Osteocyte (in vitro differentiated cells): Measurements from ENCODE around the gene CCL24. TPM values are rescaled to one million over a fixed set of nuclear protein-coding genes. Genes with fewer than 3 reads are reported as not detected.

ENCODE experiments used
- DNase-seq: peaks from one replicate; pipeline ENCODE4 v3.0.0; 2021; ENCODE audit warnings: mixed read lengths; ENCODE audit not compliant: unreplicated experiment; ENCODE audit errors: extremely low spot score
- H3K27ac Mint-ChIP-seq: one replicate; pipeline ENCODE4 v1.8.0; 2021; ENCODE audit warnings: mild to moderate bottlenecking, mixed read lengths; ENCODE audit not compliant: unreplicated experiment
- H3K27me3 Mint-ChIP-seq: one replicate; pipeline ENCODE4 v1.8.0; 2021; ENCODE audit warnings: mixed read lengths; ENCODE audit not compliant: unreplicated experiment
- H3K36me3 Mint-ChIP-seq: one replicate; pipeline ENCODE4 v1.8.0; 2021; ENCODE audit warnings: mixed read lengths; ENCODE audit not compliant: unreplicated experiment
- H3K4me1 Mint-ChIP-seq: one replicate; pipeline ENCODE4 v1.8.0; 2021; ENCODE audit warnings: mixed read lengths; ENCODE audit not compliant: unreplicated experiment
- H3K4me3 Mint-ChIP-seq: one replicate; pipeline ENCODE4 v1.8.0; 2021; ENCODE audit warnings: mild to moderate bottlenecking, moderate library complexity, mixed read lengths; ENCODE audit not compliant: unreplicated experiment
- H3K9me3 Mint-ChIP-seq: one replicate; pipeline ENCODE4 v1.8.0; 2021; ENCODE audit warnings: mixed read lengths; ENCODE audit not compliant: unreplicated experiment
- total RNA-seq: library from RNA; stranded (reverse); gene quantifications from 2 replicates; pipeline ENCODE4 v1.2.1, GENCODE V29; 2021
- TF ChIP-seq, protein P1 (sequence below): fragments of 200-600 bp; sonication (generic); IDR thresholded peaks from 2 replicates; pipeline ENCODE4 v1.5.0; 2021; ENCODE audit warnings: antibody characterized with exemption, mild to moderate bottlenecking, moderate library complexity

Gene CCL24
- total RNA-seq, 1 donor from 2014 or later, result not detected

- Mint-ChIP-seq H3K4me1 (no peaks in the 10 kb centered on the region), H3K27ac (no peak overlapping the region), H3K4me3 (no peak overlapping the region), H3K27me3 (peaks cover 5% of the 10 kb centered on the region), H3K9me3 (peaks cover 6% of the 10 kb centered on the region), H3K36me3 (no peaks in the 10 kb centered on the region)
- TF ChIP-seq, protein P1, sequence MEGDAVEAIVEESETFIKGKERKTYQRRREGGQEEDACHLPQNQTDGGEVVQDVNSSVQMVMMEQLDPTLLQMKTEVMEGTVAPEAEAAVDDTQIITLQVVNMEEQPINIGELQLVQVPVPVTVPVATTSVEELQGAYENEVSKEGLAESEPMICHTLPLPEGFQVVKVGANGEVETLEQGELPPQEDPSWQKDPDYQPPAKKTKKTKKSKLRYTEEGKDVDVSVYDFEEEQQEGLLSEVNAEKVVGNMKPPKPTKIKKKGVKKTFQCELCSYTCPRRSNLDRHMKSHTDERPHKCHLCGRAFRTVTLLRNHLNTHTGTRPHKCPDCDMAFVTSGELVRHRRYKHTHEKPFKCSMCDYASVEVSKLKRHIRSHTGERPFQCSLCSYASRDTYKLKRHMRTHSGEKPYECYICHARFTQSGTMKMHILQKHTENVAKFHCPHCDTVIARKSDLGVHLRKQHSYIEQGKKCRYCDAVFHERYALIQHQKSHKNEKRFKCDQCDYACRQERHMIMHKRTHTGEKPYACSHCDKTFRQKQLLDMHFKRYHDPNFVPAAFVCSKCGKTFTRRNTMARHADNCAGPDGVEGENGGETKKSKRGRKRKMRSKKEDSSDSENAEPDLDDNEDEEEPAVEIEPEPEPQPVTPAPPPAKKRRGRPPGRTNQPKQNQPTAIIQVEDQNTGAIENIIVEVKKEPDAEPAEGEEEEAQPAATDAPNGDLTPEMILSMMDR, result no peak
- DNase-seq, result no peak
Measured at GRCh38 chr7:75811894-75812678, 1.5 kb downstream of the CCL24 start.

GRCh38 chr7:75809396-75809795 lies 4.2 kb downstream of the CCL24 start:
- H3K27ac Mint-ChIP-seq, result no peak overlapping the region
- no peaks in the 10 kb centered on the region for H3K36me3 Mint-ChIP-seq
- H3K4me3 Mint-ChIP-seq, result no peak overlapping the region
- peaks cover 11% of the 10 kb centered on the region for H3K9me3 Mint-ChIP-seq
- no peak for DNase-seq
- H3K27me3 Mint-ChIP-seq, result no peaks in the 10 kb centered on the region
- TF ChIP-seq, protein P1, result no peak
- H3K4me1 Mint-ChIP-seq, result no peaks in the 10 kb centered on the region

- H3K4me1 Mint-ChIP-seq, result no peaks in the 10 kb centered on the region
- H3K4me3 Mint-ChIP-seq, result no peak overlapping the region
- no peaks in the 10 kb centered on the region for H3K36me3 Mint-ChIP-seq
- DNase-seq, result no peak
- H3K9me3 Mint-ChIP-seq, result peaks cover 11% of the 10 kb centered on the region
- H3K27ac Mint-ChIP-seq, result no peak overlapping the region
- peaks cover 4% of the 10 kb centered on the region for H3K27me3 Mint-ChIP-seq
- TF ChIP-seq, protein P1, result no peak
Measured at GRCh38 chr7:75808106-75808505, 5.5 kb downstream of the CCL24 start.

DNA sequence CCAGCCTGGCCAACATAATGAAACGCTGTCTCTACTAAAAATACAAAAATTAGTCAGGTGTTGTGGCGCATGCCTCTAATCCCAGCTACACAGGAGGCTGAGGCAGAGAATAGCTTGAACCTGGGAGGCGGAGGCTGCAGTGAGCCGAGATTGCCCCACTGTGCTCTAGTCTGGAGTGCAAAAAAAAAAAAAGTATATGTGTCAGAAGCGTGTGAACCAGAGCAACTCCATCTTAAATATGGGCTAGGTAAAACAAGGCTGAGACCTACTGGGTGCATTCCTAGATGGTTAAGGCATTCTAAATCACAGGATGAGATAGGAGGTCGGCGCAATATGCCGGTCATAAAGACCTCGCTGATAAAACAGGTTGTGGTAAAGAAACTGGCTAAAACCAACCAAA lies 6.2 kb downstream of the CCL24 start:
- Mint-ChIP-seq H3K27ac (no peak overlapping the region), H3K4me3 (no peak overlapping the region), H3K27me3 (peaks cover 4% of the 10 kb centered on the region), H3K4me1 (no peaks in the 10 kb centered on the region), H3K36me3 (no peaks in the 10 kb centered on the region), H3K9me3 (peaks cover 11% of the 10 kb centered on the region)
- no peak for DNase-seq
- TF ChIP-seq, protein P1, result no peak

GRCh38 chr7:75806560-75807307 lies 6.9 kb downstream of the CCL24 start:
- no peak overlapping the region for H3K4me3 Mint-ChIP-seq
- TF ChIP-seq, protein P1, result no peak

More at GRCh38 chr7:75806560-75807307, 6.9 kb downstream of the CCL24 start:
- no peak for DNase-seq
- Mint-ChIP-seq H3K9me3 (peaks cover 11% of the 10 kb centered on the region), H3K27ac (no peak overlapping the region), H3K27me3 (peaks cover 4% of the 10 kb centered on the region), H3K4me1 (no peaks in the 10 kb centered on the region), H3K36me3 (no peaks in the 10 kb centered on the region)
